Activated CD8-positive, alpha-beta T cell treated with anti-CD3 and anti-CD28 coated beads for 36 hours (primary cell): ENCODE results near the gene MYEF2. TPM values are rescaled to one million over a fixed set of nuclear protein-coding genes. Genes with fewer than 3 reads are reported as not detected.

Experiments
- ATAC-seq: fragments of 200-7000 bp; cut with Tn5 transposase; one replicate; pipeline ENCODE4 v1.10.0; 2021; ENCODE audit warnings: mild to moderate bottlenecking, moderate library complexity
- CTCF ChIA-PET: fragments of 350-600 bp; sonication (Branson Sonifier 250); formaldehyde crosslinking; loops from one replicate; lab custom pipeline; 2021; ENCODE audit warnings: antibody characterized with exemption; lab: Charles Lee
- POLR2A ChIA-PET: fragments of 350-600 bp; sonication (Branson Sonifier 250); formaldehyde crosslinking; loops from one replicate; lab custom pipeline; 2021; ENCODE audit warnings: antibody characterized with exemption; lab: Charles Lee
- DNase-seq: peaks from one replicate; pipeline ENCODE4 v3.0.0-alpha.2; 2020
- H3K27ac Mint-ChIP-seq: one replicate; pipeline ENCODE4 v1.8.0; 2021; ENCODE audit warnings: mild to moderate bottlenecking, mixed read lengths
- H3K27me3 Mint-ChIP-seq: one replicate; pipeline ENCODE4 v1.8.0; 2021; ENCODE audit warnings: mixed read lengths
- H3K36me3 Mint-ChIP-seq: one replicate; pipeline ENCODE4 v1.8.0; 2021; ENCODE audit warnings: low read depth, mixed read lengths
- H3K4me1 Mint-ChIP-seq: one replicate; pipeline ENCODE4 v1.8.0; 2021; ENCODE audit warnings: low read depth, mixed read lengths
- H3K4me3 Mint-ChIP-seq: one replicate; pipeline ENCODE4 v1.8.0; 2021; ENCODE audit warnings: mild to moderate bottlenecking, moderate library complexity, mixed read lengths
- H3K9me3 Mint-ChIP-seq: one replicate; pipeline ENCODE4 v1.8.0; 2021; ENCODE audit warnings: mixed read lengths
- intact Hi-C: fragments of 100-400 bp; cut with micrococcal nuclease; formaldehyde crosslinking; loops from one replicate; pipeline ENCODE4 v1.10.0; 2022
- total RNA-seq, 2 experiments: library from RNA; stranded (reverse); gene quantifications; one replicate each; pipeline ENCODE4 v1.2.3, GENCODE V29; 2021
- TF ChIP-seq, protein P1 (sequence below): fragments of 200-600 bp; IDR thresholded peaks from one replicate; pipeline ENCODE4 v1.8.0; 2022; ENCODE audit warnings: antibody characterized with exemption, mild to moderate bottlenecking

Gene MYEF2
- total RNA-seq, 2 experiments from 2014 or later: 25.7 to 26.6 TPM

DNA sequence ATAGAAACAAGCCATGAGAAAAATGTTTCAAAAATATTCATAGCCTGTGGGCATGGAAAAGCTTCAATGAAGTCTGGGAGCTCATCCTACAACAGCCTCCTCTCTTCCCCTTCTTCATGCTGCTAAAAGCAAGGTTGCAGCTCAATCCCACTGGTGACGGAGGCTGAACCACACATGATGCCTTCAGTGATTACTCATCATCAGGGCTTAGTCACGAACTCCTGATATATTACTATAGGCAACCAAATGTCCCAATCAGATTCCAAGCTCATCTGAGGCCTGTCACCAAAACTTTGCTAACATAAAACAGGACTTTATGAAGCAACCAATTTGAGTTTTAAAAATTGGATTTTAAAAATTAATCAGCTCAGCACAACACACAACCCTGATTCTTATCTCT lies 81.3 kb downstream of the MYEF2 start:
- no peaks in the 10 kb centered on the region for H3K36me3 Mint-ChIP-seq
- ATAC-seq: no peak
- no peak for DNase-seq
- no peak overlapping the region for H3K27ac Mint-ChIP-seq
- TF ChIP-seq, protein P1, sequence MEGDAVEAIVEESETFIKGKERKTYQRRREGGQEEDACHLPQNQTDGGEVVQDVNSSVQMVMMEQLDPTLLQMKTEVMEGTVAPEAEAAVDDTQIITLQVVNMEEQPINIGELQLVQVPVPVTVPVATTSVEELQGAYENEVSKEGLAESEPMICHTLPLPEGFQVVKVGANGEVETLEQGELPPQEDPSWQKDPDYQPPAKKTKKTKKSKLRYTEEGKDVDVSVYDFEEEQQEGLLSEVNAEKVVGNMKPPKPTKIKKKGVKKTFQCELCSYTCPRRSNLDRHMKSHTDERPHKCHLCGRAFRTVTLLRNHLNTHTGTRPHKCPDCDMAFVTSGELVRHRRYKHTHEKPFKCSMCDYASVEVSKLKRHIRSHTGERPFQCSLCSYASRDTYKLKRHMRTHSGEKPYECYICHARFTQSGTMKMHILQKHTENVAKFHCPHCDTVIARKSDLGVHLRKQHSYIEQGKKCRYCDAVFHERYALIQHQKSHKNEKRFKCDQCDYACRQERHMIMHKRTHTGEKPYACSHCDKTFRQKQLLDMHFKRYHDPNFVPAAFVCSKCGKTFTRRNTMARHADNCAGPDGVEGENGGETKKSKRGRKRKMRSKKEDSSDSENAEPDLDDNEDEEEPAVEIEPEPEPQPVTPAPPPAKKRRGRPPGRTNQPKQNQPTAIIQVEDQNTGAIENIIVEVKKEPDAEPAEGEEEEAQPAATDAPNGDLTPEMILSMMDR: no peak
- intact Hi-C loops: no loop called here
- no peak overlapping the region for H3K4me3 Mint-ChIP-seq
- H3K9me3 Mint-ChIP-seq: no peaks in the 10 kb centered on the region
- H3K27me3 Mint-ChIP-seq: peaks cover 8% of the 10 kb centered on the region
- H3K4me1 Mint-ChIP-seq: no peaks in the 10 kb centered on the region
- ChIA-PET CTCF (no interaction called here), POLR2A (no interaction called here)

DNA sequence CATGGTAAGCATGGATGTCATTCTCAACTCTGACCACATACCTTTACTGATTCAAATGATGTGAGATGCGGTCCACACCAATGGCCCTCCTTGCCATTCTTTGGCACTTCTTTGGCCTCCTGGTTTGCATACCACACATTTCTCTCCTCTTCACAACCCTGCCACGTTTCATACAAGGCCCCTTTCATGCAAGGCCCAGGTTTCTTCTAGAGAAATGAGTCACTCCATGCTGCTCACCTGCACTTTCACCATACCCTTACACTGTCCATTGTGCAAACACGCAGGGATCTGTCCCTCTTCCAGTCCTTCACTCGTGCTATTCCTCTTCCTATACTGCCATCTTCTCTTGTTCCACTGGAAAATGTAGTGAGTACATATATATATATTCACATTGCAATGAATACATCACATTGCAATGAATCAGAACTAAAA lies 81.7 kb downstream of the MYEF2 start:
- POLR2A ChIA-PET: no interaction called here
- Mint-ChIP-seq H3K27ac (no peak overlapping the region), H3K4me1 (no peaks in the 10 kb centered on the region), H3K36me3 (no peaks in the 10 kb centered on the region), H3K27me3 (peaks cover 8% of the 10 kb centered on the region), H3K9me3 (no peaks in the 10 kb centered on the region), H3K4me3 (no peak overlapping the region)
- ATAC-seq (no peak), DNase-seq (no peak)
- CTCF ChIA-PET: no interaction called here
- intact Hi-C loops: no loop called here
- TF ChIP-seq, protein P1: no peak

DNA sequence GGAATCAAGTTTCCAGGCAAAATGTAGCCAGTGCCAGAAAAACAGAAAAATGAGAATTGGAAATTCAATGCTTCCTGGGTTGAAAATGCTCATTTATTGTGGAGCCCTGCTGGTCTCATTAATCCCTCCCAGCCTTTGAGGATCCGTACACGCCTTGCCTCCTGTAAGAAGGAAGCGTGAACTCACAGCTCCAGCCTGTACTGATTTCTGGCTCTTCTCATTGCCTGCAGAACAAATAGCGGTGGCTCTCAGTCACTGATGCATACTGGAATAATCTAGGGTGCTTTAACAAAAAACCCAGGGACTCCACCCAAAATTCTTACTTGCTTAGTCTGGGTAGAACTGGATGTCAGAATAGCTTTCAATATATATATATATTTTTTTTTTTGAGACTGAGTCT lies 86.6 kb downstream of the MYEF2 start:
- Mint-ChIP-seq H3K27ac (no peak overlapping the region), H3K36me3 (no peaks in the 10 kb centered on the region), H3K4me1 (no peaks in the 10 kb centered on the region), H3K4me3 (no peak overlapping the region), H3K9me3 (no peaks in the 10 kb centered on the region), H3K27me3 (peaks cover 2% of the 10 kb centered on the region)
- ATAC-seq (no peak), DNase-seq (no peak)
- ChIA-PET POLR2A (no interaction called here), CTCF (no interaction called here)
- intact Hi-C loops: no loop called here
- TF ChIP-seq, protein P1: no peak

DNA sequence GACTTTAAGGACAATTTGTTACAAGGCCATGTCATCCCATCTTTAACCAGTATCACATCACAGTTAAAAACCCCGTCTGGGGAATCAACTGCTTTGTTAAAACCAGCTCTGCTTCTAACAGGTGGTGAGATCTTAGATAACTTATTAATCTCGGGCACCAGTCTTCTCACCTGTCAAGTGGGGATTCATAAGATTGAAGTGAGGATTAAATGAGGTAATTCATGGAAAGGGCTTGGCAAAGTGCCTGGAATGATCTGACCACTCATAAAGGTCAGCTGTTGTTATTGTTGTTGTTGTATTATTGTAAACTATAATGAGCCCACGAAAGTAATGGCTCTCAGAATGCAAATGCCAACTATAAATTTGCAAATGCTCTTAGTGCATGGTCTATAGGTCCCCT lies 87.4 kb downstream of the MYEF2 start:
- no peak for ATAC-seq
- TF ChIP-seq, protein P1: no peak
- Mint-ChIP-seq H3K27me3 (peaks cover 2% of the 10 kb centered on the region), H3K9me3 (no peaks in the 10 kb centered on the region), H3K27ac (no peak overlapping the region), H3K36me3 (no peaks in the 10 kb centered on the region), H3K4me1 (no peaks in the 10 kb centered on the region), H3K4me3 (no peak overlapping the region)
- ChIA-PET CTCF (no interaction called here), POLR2A (no interaction called here)
- DNase-seq: no peak
- intact Hi-C loops: no loop called here

DNA sequence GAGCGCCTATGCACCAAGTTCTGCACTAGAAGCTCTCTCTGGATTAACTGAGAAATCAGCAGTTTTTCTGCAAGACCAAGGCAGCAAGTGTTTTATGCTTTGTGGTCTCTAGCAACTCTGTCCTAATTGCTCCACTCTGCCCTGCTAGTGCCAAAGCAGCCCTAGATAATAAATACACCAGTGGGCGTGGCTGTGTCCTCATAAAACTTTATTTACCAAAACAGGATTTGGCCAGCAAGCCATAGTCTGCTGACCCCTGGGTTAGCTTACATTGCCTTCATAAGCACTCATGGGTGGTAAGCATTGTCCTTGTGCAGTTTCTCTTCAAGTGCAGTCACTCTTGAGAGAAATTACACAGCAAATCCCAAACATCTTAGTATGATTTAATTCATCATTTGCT lies 88.0 kb downstream of the MYEF2 start:
- H3K4me3 Mint-ChIP-seq: no peak overlapping the region
- POLR2A ChIA-PET: no interaction called here
- TF ChIP-seq, protein P1: no peak
- intact Hi-C loops: no loop called here
- ATAC-seq (no peak), DNase-seq (no peak)
- no peak overlapping the region for H3K27ac Mint-ChIP-seq
- CTCF ChIA-PET: no interaction called here
- H3K9me3 Mint-ChIP-seq: no peaks in the 10 kb centered on the region
- H3K27me3 Mint-ChIP-seq: peaks cover 2% of the 10 kb centered on the region
- no peaks in the 10 kb centered on the region for H3K36me3 Mint-ChIP-seq
- no peaks in the 10 kb centered on the region for H3K4me1 Mint-ChIP-seq
